Astrocyte (in vitro differentiated cells and primary cell): ENCODE data around the gene RTF1.

ENCODE experiments used
- EZH2 ChIP-seq: IDR thresholded peaks from 2 replicates; pipeline ENCODE4 v1.6.1; 2012; ENCODE audit warnings: mild to moderate bottlenecking, low read length, inconsistent platforms; ENCODE audit not compliant: insufficient read depth
- TF ChIP-seq, protein P1 (sequence below): IDR thresholded peaks from 2 replicates; pipeline ENCODE4 v1.5.1; 2011; ENCODE audit warnings: low read depth, mild to moderate bottlenecking, inconsistent platforms, low read length, moderate library complexity; ENCODE audit not compliant: insufficient read depth

DNA sequence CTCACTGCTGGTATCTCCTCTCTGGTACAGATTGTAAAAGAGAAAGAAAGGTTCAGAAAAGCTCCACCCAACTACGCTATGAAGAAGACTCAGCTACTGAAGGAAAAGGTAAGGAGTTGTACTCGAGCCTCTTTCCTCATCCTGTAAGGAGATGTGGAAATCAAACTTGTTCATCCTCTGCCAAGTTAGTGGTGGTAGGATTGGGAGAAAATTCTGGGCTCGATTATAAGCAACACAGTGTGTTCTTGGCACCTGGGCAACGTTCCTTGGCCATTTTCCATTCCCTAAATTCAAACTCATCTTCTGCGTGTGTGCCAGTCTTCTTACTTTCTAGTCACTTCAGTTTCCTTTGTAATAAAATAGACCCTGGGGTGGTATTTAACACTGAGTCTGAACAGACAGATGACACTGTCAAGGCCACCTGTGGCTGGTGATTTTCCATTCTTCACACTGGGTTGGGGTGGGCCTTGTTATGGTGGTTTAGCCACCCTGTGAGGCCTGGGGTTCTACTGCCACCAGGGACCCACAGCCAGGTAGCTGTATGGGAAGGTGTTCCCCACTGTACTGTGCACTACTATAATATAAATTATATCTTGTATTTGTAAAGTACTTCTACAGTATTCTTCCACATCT is 59.6 kb downstream of the RTF1 start:
- TF ChIP-seq, protein P1, sequence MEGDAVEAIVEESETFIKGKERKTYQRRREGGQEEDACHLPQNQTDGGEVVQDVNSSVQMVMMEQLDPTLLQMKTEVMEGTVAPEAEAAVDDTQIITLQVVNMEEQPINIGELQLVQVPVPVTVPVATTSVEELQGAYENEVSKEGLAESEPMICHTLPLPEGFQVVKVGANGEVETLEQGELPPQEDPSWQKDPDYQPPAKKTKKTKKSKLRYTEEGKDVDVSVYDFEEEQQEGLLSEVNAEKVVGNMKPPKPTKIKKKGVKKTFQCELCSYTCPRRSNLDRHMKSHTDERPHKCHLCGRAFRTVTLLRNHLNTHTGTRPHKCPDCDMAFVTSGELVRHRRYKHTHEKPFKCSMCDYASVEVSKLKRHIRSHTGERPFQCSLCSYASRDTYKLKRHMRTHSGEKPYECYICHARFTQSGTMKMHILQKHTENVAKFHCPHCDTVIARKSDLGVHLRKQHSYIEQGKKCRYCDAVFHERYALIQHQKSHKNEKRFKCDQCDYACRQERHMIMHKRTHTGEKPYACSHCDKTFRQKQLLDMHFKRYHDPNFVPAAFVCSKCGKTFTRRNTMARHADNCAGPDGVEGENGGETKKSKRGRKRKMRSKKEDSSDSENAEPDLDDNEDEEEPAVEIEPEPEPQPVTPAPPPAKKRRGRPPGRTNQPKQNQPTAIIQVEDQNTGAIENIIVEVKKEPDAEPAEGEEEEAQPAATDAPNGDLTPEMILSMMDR, result no peak
- TF ChIP-seq EZH2, result no peak
